HCT116 (cell line): ENCODE data around the gene FLG2. TPM values are rescaled to one million over a fixed set of nuclear protein-coding genes. Genes with fewer than 3 reads are reported as not detected.
"Not testable (repeated sequence)": the region's sequence is repeated elsewhere in the genome, so short reads cannot be mapped to it uniquely, and the experiment has no call there.

Experiments used
- ATAC-seq: fragments of 200-7000 bp; cut with Tn5 transposase; 2 replicates; pipeline ENCODE4 v1.9.1; 2020; ENCODE audit warnings: mild to moderate bottlenecking, moderate library complexity
- BruUV-seq: library from RNA; stranded (reverse); fragments of 400-500 nt; replicated peaks from 2 replicates; lab custom pipeline; 2021; lab: Mats Ljungman, UMichigan
- CTCF ChIA-PET: fragments of 300-600 bp; sonication (Branson Sonifier 250); formaldehyde crosslinking; loops from one replicate; lab custom pipeline; 2021; ENCODE audit warnings: antibody characterized with exemption; lab: Charles Lee
- POLR2A ChIA-PET: fragments of 300-600, 350-600 bp; sonication (Branson Sonifier 250); formaldehyde crosslinking; loops from one replicate; lab custom pipeline; 2021; ENCODE audit warnings: antibody characterized with exemption; lab: Charles Lee
- RAD21 ChIA-PET, 2 experiments: fragments of 300-600 bp; sonication (Branson Sonifier 250); formaldehyde crosslinking; loops; one replicate each; lab custom pipeline; 2023; ENCODE audit warnings: low total read pairs in 2 of 2; ENCODE audit not compliant: uncharacterized antibody in 2 of 2, unreplicated experiment in 2 of 2, low non-redundant PET in 1 of 2; lab: Charles Lee
- DNase-seq: peaks from one replicate; pipeline ENCODE4 v3.0.0-alpha.2; 2010; ENCODE audit warnings: low read depth, low spot score
- H2AFZ ChIP-seq: fragments of 200-600 bp; shearing (Covaris generic), sonication (generic); 2 replicates; pipeline ENCODE4 v1.6.1; 2017; ENCODE audit warnings: low read depth, mixed run types, mixed read lengths, antibody characterized with exemption, low read length; ENCODE audit not compliant: poor library complexity, severe bottlenecking
- H3K27ac ChIP-seq: 2 replicates; pipeline ENCODE4 v1.5.1; 2012; ENCODE audit warnings: low read depth, low read length
- H3K27me3 ChIP-seq: fragments of 200-600 bp; sonication (generic); 2 replicates; pipeline ENCODE4 v1.6.1; 2016; ENCODE audit warnings: mixed run types, low read length, mixed read lengths; ENCODE audit not compliant: insufficient read depth
- H3K36me3 ChIP-seq, 2 experiments: fragments of 200-500 bp in 1 of 2; fragments of 200-600 bp in 1 of 2; sonication (Bioruptor generic) in 1 of 2; sonication (generic) in 1 of 2; 2 replicates each; pipeline versions ENCODE4 v1.5.1 to v1.6.1; 2014 to 2016; ENCODE audit warnings: low read length in 2 of 2, inconsistent platforms in 1 of 2, mixed read lengths in 1 of 2, mixed run types in 1 of 2; ENCODE audit not compliant: insufficient read depth in 2 of 2, control insufficient read depth in 1 of 2
- H3K4me1 ChIP-seq, 2 experiments: fragments of 200-600 bp in 1 of 2; sonication (generic) in 1 of 2; 2 replicates each; pipeline versions ENCODE4 v1.5.1 to v1.6.1; 2012 to 2017; ENCODE audit warnings: low read length in 2 of 2, inconsistent platforms in 1 of 2, mild to moderate bottlenecking in 1 of 2, mixed read lengths in 1 of 2, mixed run types in 1 of 2, moderate library complexity in 1 of 2; ENCODE audit not compliant: insufficient read depth in 2 of 2, control insufficient read depth in 1 of 2
- H3K4me2 ChIP-seq: fragments of 200-600 bp; sonication (generic); 2 replicates; pipeline ENCODE4 v1.6.1; 2017; ENCODE audit warnings: mixed run types, low read length, mixed read lengths
- H3K4me3 ChIP-seq, 2 experiments: fragments of 200-600 bp in 1 of 2; sonication (generic) in 1 of 2; replicated peaks in 1 of 2; 2 replicates each; pipeline ENCODE4 v1.5.1; 2011 to 2016; ENCODE audit warnings: low read length in 2 of 2, control low read depth in 1 of 2, low read depth in 1 of 2, mild to moderate bottlenecking in 1 of 2, mixed read lengths in 1 of 2, mixed run types in 1 of 2
- H3K79me2 ChIP-seq: fragments of 200-600 bp; sonication (generic); 2 replicates; pipeline ENCODE4 v1.6.1; 2017; ENCODE audit warnings: mild to moderate bottlenecking, mixed run types, low read length, moderate library complexity, mixed read lengths; ENCODE audit not compliant: insufficient read depth
- H3K9ac ChIP-seq: fragments of 200-600 bp; sonication (generic); 2 replicates; pipeline ENCODE4 v1.6.1; 2016; ENCODE audit warnings: low read length, mixed read lengths
- H3K9me2 ChIP-seq: fragments of 200-600 bp; sonication (generic), shearing (Covaris generic); 2 replicates; pipeline ENCODE4 v1.6.1; 2017; ENCODE audit warnings: mixed run types, mild to moderate bottlenecking, moderate library complexity; ENCODE audit not compliant: insufficient read depth
- H3K9me3 ChIP-seq, 2 experiments: fragments of 200-500 bp in 1 of 2; fragments of 200-600 bp in 1 of 2; sonication (Bioruptor generic) in 1 of 2; sonication (generic) in 1 of 2; 2 replicates each; pipeline ENCODE4 v1.6.1; 2014 to 2017; ENCODE audit warnings: low read length in 2 of 2, mixed read lengths in 2 of 2, inconsistent platforms in 1 of 2, low read depth in 1 of 2, mild to moderate bottlenecking in 1 of 2, mixed run types in 1 of 2, moderate library complexity in 1 of 2; ENCODE audit not compliant: control insufficient read depth in 1 of 2, insufficient read depth in 1 of 2
- H4K20me1 ChIP-seq: fragments of 200-600 bp; sonication (generic), shearing (Covaris generic); 2 replicates; pipeline ENCODE4 v1.6.1; 2017; ENCODE audit warnings: mixed run types, mild to moderate bottlenecking, moderate library complexity; ENCODE audit not compliant: insufficient read depth
- ATF3 ChIP-seq: IDR thresholded peaks from 2 replicates; pipeline ENCODE4 v1.6.1; 2012
- CEBPB ChIP-seq: IDR thresholded peaks from 2 replicates; pipeline ENCODE4 v1.6.1; 2012; ENCODE audit warnings: low read depth
- CTCF ChIP-seq, 3 experiments: fragments of 200-600 bp in 1 of 3; sonication (generic) in 1 of 3; IDR thresholded peaks in 2 of 3; conservative IDR thresholded peaks in 1 of 3; 2 replicates each; pipeline ENCODE4 v1.5.1; 2012 to 2017; ENCODE audit warnings: low read depth in 2 of 3, low read length in 2 of 3, antibody characterized with exemption in 1 of 3, borderline replicate concordance in 1 of 3, control low read depth in 1 of 3, mild to moderate bottlenecking in 1 of 3, mixed read lengths in 1 of 3, mixed run types in 1 of 3, moderate library complexity in 1 of 3; ENCODE audit not compliant: insufficient read depth in 1 of 3
- JUND ChIP-seq: IDR thresholded peaks from 2 replicates; pipeline ENCODE4 v1.6.1; 2012
- SRF ChIP-seq: IDR thresholded peaks from 2 replicates; pipeline ENCODE4 v1.6.1; 2012; ENCODE audit warnings: low read depth
- TCF7L2 ChIP-seq: IDR thresholded peaks from 2 replicates; pipeline ENCODE4 v1.7.0; 2011; ENCODE audit warnings: borderline replicate concordance, inconsistent platforms; ENCODE audit not compliant: insufficient read depth, insufficient read length; ENCODE audit errors: extremely low read depth
- intact Hi-C: fragments of 100-400 bp; cut with micrococcal nuclease; formaldehyde crosslinking; loops from 2 replicates; pipeline ENCODE4 v1.10.0; 2022
- total RNA-seq: library from RNA; stranded (reverse); gene quantifications from one replicate; pipeline ENCODE4 v1.2.1, GENCODE V29; 2021; ENCODE audit not compliant: unreplicated experiment

The FLG2 gene
- total RNA-seq, 1 experiment from 2014 or later: not detected

- Histone ChIP-seq H3K9me3 (no peaks in the 10 kb centered on the region), H3K4me3 (no peak overlapping the region), H3K36me3 (no peaks in the 10 kb centered on the region), H4K20me1 (no peaks in the 10 kb centered on the region; the same call in 1 of the 2 replicates), H3K27me3 (peaks cover 22% of the 10 kb centered on the region), H3K9ac (no peak overlapping the region), H2AFZ (no peak overlapping the region), H3K9me2 (no peaks in the 10 kb centered on the region), H3K4me2 (no peak overlapping the region), H3K79me2 (no peaks in the 10 kb centered on the region)
- ChIA-PET CTCF (no interaction called here), POLR2A (no interaction called here), RAD21 (no interaction called here)
- no peak for DNase-seq
- no peak for ATAC-seq
- intact Hi-C loops: no loop called here
- no TSS peak for BruUV-seq
- no peak for TF ChIP-seq ATF3
- TF ChIP-seq CEBPB: no peak
- TF ChIP-seq JUND: no peak
- TF ChIP-seq CTCF (IDR thresholded peaks at IDR 0.05 in 2 of 3, conservative IDR thresholded peaks at IDR 0.05 in 1 of 3; ENCODE audit: borderline replicate concordance in 1 of 3, insufficient read depth in 1 of 3, low read depth in 2 of 3, low read length in 2 of 3): no peak
- TF ChIP-seq SRF: no peak
- TF ChIP-seq, all 23 proteins: peak for 0
- no peak overlapping the region for H3K27ac ChIP-seq
- no peaks in the 10 kb centered on the region for H3K4me1 ChIP-seq
Measured at GRCh38 chr1:152313970-152314369, 45.8 kb downstream of the FLG2 start.

GRCh38 chr1:152313319-152313801, 46.4 kb downstream of the FLG2 start:
- POLR2A ChIA-PET: no interaction called here
- no peak for DNase-seq
- Histone ChIP-seq H4K20me1 (no peaks in the 10 kb centered on the region; the same call in 1 of the 2 replicates), H3K9me3 (no peaks in the 10 kb centered on the region), H3K4me2 (no peak overlapping the region), H3K9ac (no peak overlapping the region), H3K9me2 (no peaks in the 10 kb centered on the region), H2AFZ (no peak overlapping the region), H3K4me1 (no peaks in the 10 kb centered on the region), H3K4me3 (no peak overlapping the region), H3K36me3 (no peaks in the 10 kb centered on the region), H3K27ac (no peak overlapping the region), H3K27me3 (peaks cover 22% of the 10 kb centered on the region), H3K79me2 (no peaks in the 10 kb centered on the region)
- ATAC-seq: no peak
- RAD21 ChIA-PET: no interaction called here
- CTCF ChIA-PET: no interaction called here
- no TSS peak for BruUV-seq
- TF ChIP-seq TCF7L2: no peak
- intact Hi-C loops: no loop called here

GRCh38 chr1:152312169-152312568, 47.6 kb downstream of the FLG2 start:
- intact Hi-C loops, H3K27ac ChIP-seq, H3K9me2 ChIP-seq, H3K79me2 ChIP-seq, H3K4me2 ChIP-seq, RAD21 ChIA-PET, CTCF ChIA-PET, H2AFZ ChIP-seq, H3K4me1 ChIP-seq, H3K36me3 ChIP-seq, H4K20me1 ChIP-seq, H3K4me3 ChIP-seq, H3K9me3 ChIP-seq, ATAC-seq, H3K9ac ChIP-seq, POLR2A ChIA-PET, BruUV-seq, DNase-seq: not testable (repeated sequence)
- peaks cover 10% of the 10 kb centered on the region for H3K27me3 ChIP-seq
